GM23338 (cell line): ENCODE results near the gene FAM234A. TPM values are rescaled to one million over a fixed set of nuclear protein-coding genes. Genes with fewer than 3 reads are reported as not detected.

ENCODE experiments used
- ATAC-seq: fragments of 200-7000 bp; cut with Tn5 transposase; 3 replicates; pipeline ENCODE4 v1.9.1; 2020
- DNase-seq: peaks from one replicate; pipeline ENCODE4 v3.0.0-alpha.2; 2015; ENCODE audit warnings: low spot score
- H2AFZ ChIP-seq: fragments of 200-600 bp; sonication (generic); 2 replicates; pipeline ENCODE4 v1.8.0; 2016; ENCODE audit warnings: antibody characterized with exemption, mild to moderate bottlenecking, moderate library complexity
- H3F3A ChIP-seq: fragments of 200-600 bp; sonication (generic); replicated peaks from 2 replicates; pipeline ENCODE4 v1.8.0; 2017; ENCODE audit warnings: antibody characterized with exemption, mixed run types, low read depth
- H3K27ac ChIP-seq: fragments of 200-600 bp; sonication (generic); 2 replicates; pipeline ENCODE4 v1.6.1; 2016; ENCODE audit warnings: low read depth
- H3K27me3 ChIP-seq: fragments of 200-600 bp; sonication (generic); 2 replicates; pipeline ENCODE4 v1.8.0; 2016; ENCODE audit warnings: mild to moderate bottlenecking, mixed run types, moderate library complexity; ENCODE audit not compliant: insufficient read depth
- H3K36me3 ChIP-seq: fragments of 200-600 bp; sonication (generic); 2 replicates; pipeline ENCODE4 v1.8.0; 2016; ENCODE audit warnings: mild to moderate bottlenecking; ENCODE audit not compliant: insufficient read depth
- H3K4me1 ChIP-seq: fragments of 200-600 bp; sonication (generic); 2 replicates; pipeline ENCODE4 v1.8.0; 2016; ENCODE audit warnings: mild to moderate bottlenecking, moderate library complexity; ENCODE audit not compliant: insufficient read depth
- H3K4me2 ChIP-seq: fragments of 200-600 bp; sonication (generic); 2 replicates; pipeline ENCODE4 v1.7.1; 2017; ENCODE audit warnings: mixed run types
- H3K4me3 ChIP-seq: fragments of 200-600 bp; sonication (generic); 2 replicates; pipeline ENCODE4 v1.6.1; 2016; ENCODE audit warnings: mixed run types
- H3K79me2 ChIP-seq: fragments of 200-600 bp; sonication (generic); replicated peaks from 2 replicates; pipeline ENCODE4 v1.8.0; 2017; ENCODE audit warnings: mild to moderate bottlenecking; ENCODE audit not compliant: insufficient read depth
- H3K9me2 ChIP-seq: fragments of 200-600 bp; sonication (generic); 2 replicates; pipeline ENCODE4 v1.8.0; 2017; ENCODE audit not compliant: insufficient read depth
- H4K20me1 ChIP-seq: fragments of 200-600 bp; sonication (generic); replicated peaks from 2 replicates; pipeline ENCODE4 v1.8.0; 2017; ENCODE audit warnings: mild to moderate bottlenecking; ENCODE audit not compliant: insufficient read depth
- H3K27ac Mint-ChIP-seq: 2 replicates; pipeline ENCODE4 v1.8.0; 2020; ENCODE audit warnings: inconsistent platforms, mild to moderate bottlenecking, moderate library complexity, mixed read lengths
- H3K27me3 Mint-ChIP-seq: 3 replicates; pipeline ENCODE4 v1.8.0; 2022; ENCODE audit warnings: low read depth, mild to moderate bottlenecking, moderate library complexity, mixed read lengths, inconsistent platforms; ENCODE audit not compliant: insufficient read depth, poor library complexity
- H3K36me3 Mint-ChIP-seq: 3 replicates; pipeline ENCODE4 v1.8.0; 2021; ENCODE audit warnings: low read depth, mild to moderate bottlenecking, inconsistent platforms, moderate library complexity, mixed read lengths
- H3K4me1 Mint-ChIP-seq: 3 replicates; pipeline ENCODE4 v1.8.0; 2020; ENCODE audit warnings: mild to moderate bottlenecking, inconsistent platforms, mixed read lengths
- H3K4me3 Mint-ChIP-seq: 3 replicates; pipeline ENCODE4 v1.8.0; 2021; ENCODE audit warnings: moderate library complexity, mild to moderate bottlenecking, inconsistent platforms, mixed read lengths
- H3K9me3 Mint-ChIP-seq: 3 replicates; pipeline ENCODE4 v1.8.0; 2020; ENCODE audit warnings: moderate library complexity, mild to moderate bottlenecking, inconsistent platforms, mixed read lengths
- ETS1 ChIP-seq: IDR thresholded peaks from 2 replicates; pipeline ENCODE4 v1.6.1; 2016; ENCODE audit warnings: antibody characterized with exemption
- EZH2phosphoT487 ChIP-seq: fragments of 200-600 bp; sonication (generic); IDR thresholded peaks from one replicate; pipeline ENCODE4 v1.8.1; 2018; ENCODE audit warnings: antibody characterized with exemption; ENCODE audit not compliant: unreplicated experiment
- JUNB ChIP-seq: IDR thresholded peaks from one replicate; pipeline ENCODE4 v1.6.1; 2016; ENCODE audit warnings: antibody characterized with exemption; ENCODE audit not compliant: unreplicated experiment
- POLR2AphosphoS5 ChIP-seq: IDR thresholded peaks from 2 replicates; pipeline ENCODE4 v1.6.1; 2016; ENCODE audit warnings: antibody characterized with exemption, low read depth
- ZNF114 ChIP-seq: fragments of 250-450 bp; sonication (Bioruptor Pico); IDR thresholded peaks from 2 replicates; pipeline ENCODE4 v1.5.0; 2020; ENCODE audit warnings: mild to moderate bottlenecking, moderate library complexity
- ZNF462 ChIP-seq: fragments of 250-450 bp; sonication (Bioruptor Pico); IDR thresholded peaks from 2 replicates; pipeline ENCODE4 v1.5.0; 2020; ENCODE audit warnings: mild to moderate bottlenecking, moderate library complexity
- polyA plus RNA-seq: library from polyadenylated mRNA; unstranded; fragments of >200 nt; fragmentation: Nextera tagmentation; extraction: Ambion mirVana; gene quantifications from 2 replicates; pipeline ENCODE4 v1.2.1, GENCODE V29; 2016
- total RNA-seq: library from RNA; depleted of rRNA; stranded (reverse); fragments of >200 nt; shearing (Covaris generic); gene quantifications from 2 replicates; pipeline ENCODE4 v1.2.3, GENCODE V29; 2014

FAM234A gene
- total and polyA plus RNA-seq, 2 experiments from 2014 or later, result 41.9 to 128 TPM

- no peak for TF ChIP-seq ZNF462 (CRISPR knock-in tag)
- no peak for TF ChIP-seq JUNB
- no peak for TF ChIP-seq ETS1
- TF ChIP-seq ZNF114 (CRISPR knock-in tag), result no peak
Observed at GRCh38 chr16:270381-271255, 36.0 kb downstream of the FAM234A start (continued).

- Histone ChIP-seq H3K4me2 (no peak overlapping the region), H3K27me3 (peaks cover 30% of the 10 kb centered on the region), H4K20me1 (no peaks in the 10 kb centered on the region), H3F3A (no peaks in the 10 kb centered on the region; the same call in 1 of the 2 replicates), H3K4me3 (no peak overlapping the region), H3K79me2 (no peaks in the 10 kb centered on the region), H2AFZ (no peak overlapping the region), H3K4me1 (no peaks in the 10 kb centered on the region), H3K27ac (no peak overlapping the region), H3K36me3 (no peaks in the 10 kb centered on the region), H3K9me2 (no peaks in the 10 kb centered on the region)
- no peaks in the 10 kb centered on the region for H3K4me1 Mint-ChIP-seq
- no peaks in the 10 kb centered on the region; the same call in 2 of the 3 replicates for H3K36me3 Mint-ChIP-seq
- H3K27me3 Mint-ChIP-seq, result peaks cover 36% of the 10 kb centered on the region
- no peak for ATAC-seq
- no peak overlapping the region for H3K27ac Mint-ChIP-seq
- DNase-seq, result no peak
- H3K4me3 Mint-ChIP-seq, result no peak overlapping the region
- H3K9me3 Mint-ChIP-seq, result no peaks in the 10 kb centered on the region; the same call in 2 of the 3 replicates
- TF ChIP-seq EZH2phosphoT487 (no peak), POLR2AphosphoS5 (no peak)
Observed at GRCh38 chr16:272633-273546, 38.3 kb downstream of the FAM234A start.
